ENCODE results near the gene IFI27L1.

- no peak for TF ChIP-seq CTCF (IDR thresholded peaks at IDR 0.05 in 2 of 3, conservative IDR thresholded peaks at IDR 0.05 in 1 of 3; ENCODE audit: borderline replicate concordance in 1 of 3, insufficient read depth in 1 of 3, low read depth in 2 of 3, low read length in 2 of 3)
- no peak for TF ChIP-seq SIN3A (IDR thresholded peaks at IDR 0.05; ENCODE audit: low read depth)
Observed at GRCh38 chr14:94051779-94052178, 29.3 kb upstream of the IFI27L1 start.

All from HCT116 (cell line).